Dendritic cell treated with granulocyte-macrophage colony-stimulating factor and Interleukin-4, amounts not matched to agents 40 ng/mL and 50 ng/mL, for 4 days (primary cell): Measurements from ENCODE around the gene RAB36.

Experiments used
- H3K27ac Mint-ChIP-seq: one replicate; pipeline ENCODE4 v1.8.0; 2022; ENCODE audit warnings: mild to moderate bottlenecking, mixed read lengths
- H3K27me3 Mint-ChIP-seq: one replicate; pipeline ENCODE4 v1.8.0; 2022; ENCODE audit warnings: mild to moderate bottlenecking, mixed read lengths
- H3K36me3 Mint-ChIP-seq: one replicate; pipeline ENCODE4 v1.8.0; 2022; ENCODE audit warnings: low read depth, mixed read lengths
- H3K4me1 Mint-ChIP-seq: one replicate; pipeline ENCODE4 v1.8.0; 2022; ENCODE audit warnings: low read depth, mixed read lengths
- H3K4me3 Mint-ChIP-seq: one replicate; pipeline ENCODE4 v1.8.0; 2022; ENCODE audit warnings: mild to moderate bottlenecking, moderate library complexity, mixed read lengths
- H3K9me3 Mint-ChIP-seq: one replicate; pipeline ENCODE4 v1.8.0; 2022; ENCODE audit warnings: mixed read lengths
- intact Hi-C: fragments of 100-400 bp; cut with micrococcal nuclease; formaldehyde crosslinking; loops from one replicate; pipeline ENCODE4 v1.15.0; 2022

RAB36 gene

DNA sequence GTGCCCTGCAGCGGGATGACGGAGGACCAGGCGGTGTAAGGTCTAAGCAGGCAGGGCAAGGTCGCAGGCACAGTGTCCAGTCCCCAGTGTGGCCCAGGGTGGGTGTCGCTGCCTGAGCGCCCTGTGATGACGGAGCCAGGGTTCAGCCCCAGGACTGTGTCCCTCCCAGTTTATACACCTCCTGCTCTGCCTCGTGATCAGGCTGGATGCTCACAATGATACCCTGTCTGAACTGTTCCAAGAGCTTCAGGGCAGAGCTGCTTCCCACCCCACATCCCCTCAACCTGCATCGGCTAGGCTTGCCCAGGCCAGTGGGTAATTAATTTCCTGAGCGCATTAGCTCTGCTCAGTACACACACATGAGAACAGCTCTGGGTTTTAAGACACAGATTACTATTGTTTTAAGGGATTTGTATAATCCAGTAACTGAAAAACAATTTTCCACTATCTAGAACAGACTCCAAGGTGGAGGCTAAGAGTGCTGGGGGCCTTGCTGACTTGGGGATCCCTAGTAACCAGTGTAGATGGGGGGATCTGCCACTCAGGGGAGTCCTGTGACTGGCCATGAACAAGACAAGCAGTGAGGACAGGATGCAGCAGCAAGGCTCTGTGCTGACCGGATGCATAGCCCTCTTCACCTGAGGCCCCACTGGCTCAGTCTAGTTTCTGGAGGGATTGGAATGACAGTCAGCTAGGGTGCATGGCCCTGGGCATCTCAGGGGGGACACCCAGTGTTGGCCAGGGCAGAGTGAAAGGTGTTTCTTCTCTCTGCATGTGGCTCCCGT lies 40.9 kb upstream of the RAB36 start:
- Mint-ChIP-seq H3K4me3 (no peak overlapping the region), H3K9me3 (no peaks in the 10 kb centered on the region), H3K27ac (no peak overlapping the region), H3K36me3 (no peaks in the 10 kb centered on the region), H3K4me1 (no peaks in the 10 kb centered on the region), H3K27me3 (no peaks in the 10 kb centered on the region)
- intact Hi-C loops: no loop called here

- H3K27ac Mint-ChIP-seq: no peak overlapping the region
- H3K4me1 Mint-ChIP-seq: no peaks in the 10 kb centered on the region
- intact Hi-C loops: no loop called here
- H3K4me3 Mint-ChIP-seq: no peak overlapping the region
- no peaks in the 10 kb centered on the region for H3K9me3 Mint-ChIP-seq
- H3K36me3 Mint-ChIP-seq: no peaks in the 10 kb centered on the region
- H3K27me3 Mint-ChIP-seq: no peaks in the 10 kb centered on the region
Measured at GRCh38 chr22:23105304-23105703, 40.0 kb upstream of the RAB36 start.

DNA sequence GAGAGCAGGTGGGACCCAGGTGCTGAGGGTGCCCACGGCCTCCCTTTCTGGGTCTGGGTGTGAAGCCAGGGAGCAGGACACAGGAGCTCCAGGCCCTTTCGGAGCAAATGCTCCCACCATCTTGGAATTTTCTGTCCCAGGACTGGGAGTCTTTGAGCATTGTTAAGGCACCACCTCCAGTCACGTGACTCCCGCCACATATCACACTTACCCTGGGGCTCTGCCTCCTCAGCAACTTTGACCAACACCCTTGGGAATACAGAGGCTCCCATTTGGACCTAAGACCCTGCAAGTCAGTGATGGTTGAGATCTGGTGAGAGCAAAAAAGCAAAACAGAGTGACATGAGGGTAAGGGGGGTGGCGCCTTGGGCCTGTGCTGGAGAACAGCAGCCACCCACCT lies 39.4 kb upstream of the RAB36 start:
- Mint-ChIP-seq H3K36me3 (no peaks in the 10 kb centered on the region), H3K9me3 (no peaks in the 10 kb centered on the region), H3K27ac (no peak overlapping the region), H3K4me1 (no peaks in the 10 kb centered on the region), H3K27me3 (no peaks in the 10 kb centered on the region), H3K4me3 (no peak overlapping the region)
- intact Hi-C loops: no loop called here

DNA sequence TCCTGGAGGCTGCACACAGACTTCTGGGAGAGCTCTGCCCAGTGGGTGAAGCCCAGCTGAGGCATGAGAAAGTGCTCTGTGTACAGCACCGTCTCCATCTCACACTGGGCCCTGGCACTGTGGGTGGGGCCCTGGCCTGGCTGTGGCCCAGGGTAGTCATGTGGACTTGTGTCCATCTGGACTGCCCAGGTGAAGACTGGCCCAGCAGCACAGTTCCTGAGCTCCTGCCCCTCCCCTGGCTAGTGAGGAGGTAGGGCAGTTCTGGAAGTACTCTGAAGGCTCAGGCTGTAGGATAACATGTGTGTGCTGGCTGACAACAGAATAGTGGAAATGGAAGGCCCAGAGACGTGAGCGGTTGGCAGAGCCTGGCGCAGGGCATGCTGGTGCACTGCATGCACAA lies 38.9 kb upstream of the RAB36 start:
- no peaks in the 10 kb centered on the region for H3K36me3 Mint-ChIP-seq
- H3K27ac Mint-ChIP-seq: no peak overlapping the region
- no peaks in the 10 kb centered on the region for H3K9me3 Mint-ChIP-seq
- H3K4me1 Mint-ChIP-seq: no peaks in the 10 kb centered on the region
- no peaks in the 10 kb centered on the region for H3K27me3 Mint-ChIP-seq
- no peak overlapping the region for H3K4me3 Mint-ChIP-seq
- intact Hi-C loops: no loop called here

GRCh38 chr22:23106906-23107367 lies 38.3 kb upstream of the RAB36 start:
- Mint-ChIP-seq H3K36me3 (no peaks in the 10 kb centered on the region), H3K27me3 (no peaks in the 10 kb centered on the region), H3K27ac (no peak overlapping the region), H3K4me1 (no peaks in the 10 kb centered on the region), H3K9me3 (no peaks in the 10 kb centered on the region), H3K4me3 (no peak overlapping the region)
- intact Hi-C loops: no loop called here

GRCh38 chr22:23107487-23108248 lies 37.6 kb upstream of the RAB36 start:
- intact Hi-C loops: no loop called here

DNA sequence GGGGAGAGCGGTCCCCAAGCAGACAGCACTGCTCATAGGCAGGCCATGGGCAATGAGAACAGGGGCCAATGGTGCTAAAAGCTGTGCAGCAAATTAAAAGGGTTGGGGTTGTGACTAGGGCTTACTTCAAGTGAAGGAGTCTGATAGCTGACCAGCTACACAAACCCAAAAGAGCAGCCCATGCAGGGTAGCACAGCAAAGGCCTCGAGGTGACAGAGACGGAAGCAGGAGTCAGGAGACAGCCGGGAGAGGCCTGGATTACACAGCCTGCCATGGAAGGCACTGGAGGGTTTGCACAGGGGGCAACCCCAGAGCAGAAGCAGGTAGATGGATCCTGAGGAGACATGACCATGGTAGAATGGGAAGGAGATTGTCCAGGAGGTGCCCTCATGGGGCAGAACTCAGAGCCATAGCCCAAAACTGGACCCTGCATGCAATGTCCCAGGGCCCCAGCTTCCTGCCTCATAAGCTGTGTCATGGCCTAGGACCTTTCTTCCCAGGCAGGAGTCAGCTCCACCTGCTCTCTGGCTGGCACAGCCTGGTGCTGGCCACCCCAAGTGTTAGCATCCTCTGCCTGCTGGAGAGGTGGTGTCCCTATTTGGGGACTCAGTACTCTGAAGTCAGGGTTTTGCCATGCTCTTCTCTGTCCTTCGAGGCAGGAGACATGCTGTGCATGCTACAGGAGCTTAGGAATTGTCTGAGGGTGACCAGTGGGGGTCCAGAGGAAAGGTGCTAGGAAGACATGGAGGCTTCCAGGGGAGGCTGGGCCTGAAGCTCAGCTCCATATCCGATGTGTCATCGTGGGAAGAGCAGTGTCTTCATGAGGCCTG lies 36.8 kb upstream of the RAB36 start:
- no peaks in the 10 kb centered on the region for H3K36me3 Mint-ChIP-seq
- no peaks in the 10 kb centered on the region for H3K4me1 Mint-ChIP-seq
- H3K9me3 Mint-ChIP-seq: no peaks in the 10 kb centered on the region
- H3K27ac Mint-ChIP-seq: no peak overlapping the region
- peaks cover 1% of the 10 kb centered on the region for H3K27me3 Mint-ChIP-seq
- H3K4me3 Mint-ChIP-seq: no peak overlapping the region
- intact Hi-C loops: no loop called here

More at GRCh38 chr22:23107487-23108248, 37.6 kb upstream of the RAB36 start:
- H3K27ac Mint-ChIP-seq: no peak overlapping the region
- peaks cover 1% of the 10 kb centered on the region for H3K27me3 Mint-ChIP-seq
- no peaks in the 10 kb centered on the region for H3K4me1 Mint-ChIP-seq
- H3K9me3 Mint-ChIP-seq: no peaks in the 10 kb centered on the region
- no peak overlapping the region for H3K4me3 Mint-ChIP-seq
- H3K36me3 Mint-ChIP-seq: no peaks in the 10 kb centered on the region

GRCh38 chr22:23109079-23109347 lies 36.3 kb upstream of the RAB36 start:
- no peaks in the 10 kb centered on the region for H3K9me3 Mint-ChIP-seq
- H3K4me1 Mint-ChIP-seq: no peaks in the 10 kb centered on the region
- intact Hi-C loops: no loop called here
- no peaks in the 10 kb centered on the region for H3K36me3 Mint-ChIP-seq
- no peak overlapping the region for H3K4me3 Mint-ChIP-seq
- H3K27me3 Mint-ChIP-seq: peaks cover 1% of the 10 kb centered on the region
- no peak overlapping the region for H3K27ac Mint-ChIP-seq

- Mint-ChIP-seq H3K36me3 (no peaks in the 10 kb centered on the region), H3K9me3 (no peaks in the 10 kb centered on the region)
Measured at GRCh38 chr22:23109441-23109978, 35.8 kb upstream of the RAB36 start.

GRCh38 chr22:23110190-23110921 lies 34.9 kb upstream of the RAB36 start:
- Mint-ChIP-seq H3K27me3 (peaks cover 1% of the 10 kb centered on the region), H3K4me1 (no peaks in the 10 kb centered on the region), H3K9me3 (no peaks in the 10 kb centered on the region), H3K4me3 (no peak overlapping the region), H3K27ac (no peak overlapping the region), H3K36me3 (no peaks in the 10 kb centered on the region)
- intact Hi-C loops: no loop called here

More at GRCh38 chr22:23109441-23109978, 35.8 kb upstream of the RAB36 start:
- H3K4me3 Mint-ChIP-seq: no peak overlapping the region
- intact Hi-C loops: no loop called here
- H3K27me3 Mint-ChIP-seq: peaks cover 1% of the 10 kb centered on the region
- H3K4me1 Mint-ChIP-seq: no peaks in the 10 kb centered on the region
- H3K27ac Mint-ChIP-seq: no peak overlapping the region

DNA sequence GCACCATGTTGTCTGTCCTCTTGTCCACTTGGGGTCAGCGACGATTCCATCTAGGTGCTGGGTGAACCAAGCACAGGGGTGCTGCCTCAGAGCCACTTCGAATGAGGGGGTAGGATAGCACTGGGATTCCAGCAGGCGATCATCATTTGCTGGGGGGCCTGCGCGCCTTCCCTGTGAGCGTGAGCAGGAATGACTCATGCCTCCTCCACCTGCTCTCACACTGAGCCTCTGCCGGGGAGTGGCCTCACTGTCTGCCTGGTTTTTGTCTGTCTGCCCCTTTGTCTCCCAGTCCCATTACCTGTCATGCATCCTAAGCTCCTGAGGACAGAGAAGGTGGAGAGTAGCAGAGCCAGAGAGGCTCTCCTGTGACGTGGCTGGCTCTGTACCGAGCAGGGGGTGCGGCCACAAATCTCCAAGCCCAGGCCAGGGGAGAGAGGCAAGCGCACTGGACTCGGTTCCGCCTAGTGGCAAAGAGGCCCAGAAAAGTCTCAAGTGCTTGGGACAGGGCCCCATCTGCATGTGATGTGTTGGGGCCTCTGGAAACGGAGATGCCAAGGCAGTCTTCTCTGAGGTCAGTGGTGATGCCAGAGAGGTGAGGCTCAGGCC lies 34.3 kb upstream of the RAB36 start:
- Mint-ChIP-seq H3K9me3 (no peaks in the 10 kb centered on the region), H3K4me1 (no peaks in the 10 kb centered on the region), H3K27me3 (peaks cover 1% of the 10 kb centered on the region), H3K4me3 (no peak overlapping the region), H3K27ac (no peak overlapping the region), H3K36me3 (no peaks in the 10 kb centered on the region)
- intact Hi-C loops: no loop called here

- intact Hi-C loops: no loop called here
Measured at GRCh38 chr22:23112472-23113012, 32.7 kb upstream of the RAB36 start.

More at GRCh38 chr22:23112472-23113012, 32.7 kb upstream of the RAB36 start:
- H3K36me3 Mint-ChIP-seq: no peaks in the 10 kb centered on the region
- no peaks in the 10 kb centered on the region for H3K4me1 Mint-ChIP-seq
- H3K27ac Mint-ChIP-seq: no peak overlapping the region
- H3K9me3 Mint-ChIP-seq: no peaks in the 10 kb centered on the region
- H3K27me3 Mint-ChIP-seq: peaks cover 1% of the 10 kb centered on the region
- H3K4me3 Mint-ChIP-seq: no peak overlapping the region
